HEK293 (cell line): ENCODE data around the gene IFIT5.

ENCODE experiments used
- CTCF ChIA-PET: fragments of 350-600 bp; formaldehyde crosslinking; extraction: SDS; loops from one replicate; lab custom pipeline; 2021; ENCODE audit warnings: antibody characterized with exemption; lab: Yijun Ruan, JAX
- POLR2A ChIA-PET: fragments of 300-600 bp; formaldehyde crosslinking; extraction: SDS; loops from one replicate; lab custom pipeline; 2020; ENCODE audit warnings: antibody characterized with exemption, inconsistent platforms; lab: Yijun Ruan, JAX
- H3K27ac ChIP-seq: fragments of 200-500 bp; sonication (Bioruptor generic); 2 replicates; pipeline ENCODE4 v1.5.1; 2014; ENCODE audit warnings: low read depth, low read length, control low read depth, inconsistent platforms; ENCODE audit errors: extremely low read depth
- H3K36me3 ChIP-seq, 2 experiments: fragments of 200-500 bp in 1 of 2; sonication (Bioruptor generic) in 1 of 2; 1 replicate in 1 of 2; 2 replicates in 1 of 2; pipeline ENCODE4 v1.5.1; 2014 to 2017; ENCODE audit warnings: inconsistent platforms in 2 of 2, low read length in 2 of 2; ENCODE audit not compliant: control insufficient read depth in 2 of 2, insufficient read depth in 1 of 2
- H3K4me1 ChIP-seq: fragments of 200-500 bp; sonication (Bioruptor generic); 2 replicates; pipeline ENCODE4 v1.5.1; 2014; ENCODE audit warnings: mild to moderate bottlenecking, low read length, inconsistent platforms; ENCODE audit not compliant: control insufficient read depth, insufficient read depth
- H3K4me3 ChIP-seq: 2 replicates; pipeline ENCODE4 v1.5.1; 2011; ENCODE audit warnings: low read depth, mild to moderate bottlenecking, control low read depth, low read length, moderate library complexity
- H3K9me3 ChIP-seq: fragments of 200-500 bp; sonication (Bioruptor generic); 2 replicates; pipeline ENCODE4 v1.5.1; 2014; ENCODE audit warnings: low read depth, low read length, inconsistent platforms; ENCODE audit not compliant: control insufficient read depth, insufficient read depth
- EGR2 ChIP-seq: fragments of 450-650 bp; formaldehyde crosslinking; IDR thresholded peaks from 2 replicates; pipeline ENCODE4 v1.5.1; 2016; ENCODE audit warnings: low read depth, missing biosample characterization, missing genetic modification characterization
- GFI1B ChIP-seq: fragments of 450-650 bp; formaldehyde crosslinking; IDR thresholded peaks from 2 replicates; pipeline ENCODE4 v1.5.1; 2016; ENCODE audit warnings: missing biosample characterization, missing genetic modification characterization
- GLIS2 ChIP-seq: fragments of 450-650 bp; formaldehyde crosslinking; IDR thresholded peaks from 2 replicates; pipeline ENCODE4 v1.5.1; 2016; ENCODE audit warnings: missing biosample characterization, missing genetic modification characterization
- MYNN ChIP-seq: fragments of 450-650 bp; formaldehyde crosslinking; IDR thresholded peaks from 2 replicates; pipeline ENCODE4 v1.5.1; 2016; ENCODE audit warnings: missing biosample characterization, missing genetic modification characterization, borderline replicate concordance
- OSR2 ChIP-seq: fragments of 450-650 bp; formaldehyde crosslinking; IDR thresholded peaks from 2 replicates; pipeline ENCODE4 v1.5.1; 2016; ENCODE audit warnings: missing biosample characterization, missing genetic modification characterization
- ZBTB1 ChIP-seq: fragments of 450-650 bp; formaldehyde crosslinking; IDR thresholded peaks from 2 replicates; pipeline ENCODE4 v1.5.1; 2016; ENCODE audit warnings: missing biosample characterization, missing genetic modification characterization
- ZBTB7A ChIP-seq: fragments of 450-650 bp; formaldehyde crosslinking; IDR thresholded peaks from 2 replicates; pipeline ENCODE4 v1.5.1; 2016; ENCODE audit warnings: low read depth, missing biosample characterization, missing genetic modification characterization
- ZFP41 ChIP-seq: fragments of 450-650 bp; formaldehyde crosslinking; IDR thresholded peaks from 2 replicates; pipeline ENCODE4 v1.5.1; 2016; ENCODE audit warnings: missing biosample characterization, missing genetic modification characterization, borderline replicate concordance
- ZIC2 ChIP-seq: fragments of 450-650 bp; formaldehyde crosslinking; IDR thresholded peaks from 2 replicates; pipeline ENCODE4 v1.5.1; 2016; ENCODE audit warnings: missing biosample characterization, missing genetic modification characterization
- ZNF112 ChIP-seq: fragments of 450-650 bp; formaldehyde crosslinking; IDR thresholded peaks from 2 replicates; pipeline ENCODE4 v1.5.0; 2017; ENCODE audit warnings: missing biosample characterization, missing genetic modification characterization
- ZNF138 ChIP-seq: fragments of 450-650 bp; formaldehyde crosslinking; IDR thresholded peaks from 2 replicates; pipeline ENCODE4 v1.5.1; 2016; ENCODE audit warnings: missing biosample characterization, missing genetic modification characterization, borderline replicate concordance
- ZNF140 ChIP-seq: fragments of 450-650 bp; formaldehyde crosslinking; IDR thresholded peaks from 2 replicates; pipeline ENCODE4 v1.5.1; 2016; ENCODE audit warnings: missing biosample characterization, missing genetic modification characterization
- ZNF19 ChIP-seq: fragments of 450-650 bp; formaldehyde crosslinking; IDR thresholded peaks from 2 replicates; pipeline ENCODE4; 2016; ENCODE audit warnings: missing biosample characterization, missing genetic modification characterization, low read depth
- ZNF211 ChIP-seq: fragments of 450-650 bp; formaldehyde crosslinking; IDR thresholded peaks from 2 replicates; pipeline ENCODE4 v1.5.1; 2016; ENCODE audit warnings: low read depth, missing biosample characterization, missing genetic modification characterization
- ZNF221 ChIP-seq: fragments of 450-650 bp; formaldehyde crosslinking; IDR thresholded peaks from 2 replicates; pipeline ENCODE4 v1.5.1; 2017; ENCODE audit warnings: missing biosample characterization, missing genetic modification characterization, borderline replicate concordance
- ZNF335 ChIP-seq: fragments of 450-650 bp; formaldehyde crosslinking; conservative IDR thresholded peaks from 2 replicates; pipeline ENCODE4 v1.5.1; 2016; ENCODE audit warnings: missing biosample characterization, missing genetic modification characterization
- ZNF394 ChIP-seq: fragments of 450-650 bp; formaldehyde crosslinking; IDR thresholded peaks from 2 replicates; pipeline ENCODE4 v1.5.1; 2016; ENCODE audit warnings: missing biosample characterization, missing genetic modification characterization, mild to moderate bottlenecking, moderate library complexity, borderline replicate concordance
- ZNF404 ChIP-seq: fragments of 450-650 bp; formaldehyde crosslinking; IDR thresholded peaks from 2 replicates; pipeline ENCODE4 v1.5.1; 2017; ENCODE audit warnings: missing biosample characterization, missing genetic modification characterization
- ZNF48 ChIP-seq: fragments of 450-650 bp; formaldehyde crosslinking; IDR thresholded peaks from 2 replicates; pipeline ENCODE4 v1.5.1; 2016; ENCODE audit warnings: missing biosample characterization, missing genetic modification characterization
- ZNF530 ChIP-seq: fragments of 450-650 bp; formaldehyde crosslinking; IDR thresholded peaks from 2 replicates; pipeline ENCODE4 v1.5.1; 2016; ENCODE audit warnings: low read depth, missing biosample characterization, missing genetic modification characterization
- ZNF558 ChIP-seq: fragments of 450-650 bp; formaldehyde crosslinking; IDR thresholded peaks from 2 replicates; pipeline ENCODE4 v1.5.1; 2016; ENCODE audit warnings: missing biosample characterization, missing genetic modification characterization
- ZNF560 ChIP-seq: fragments of 450-650 bp; formaldehyde crosslinking; IDR thresholded peaks from 2 replicates; pipeline ENCODE4 v1.5.1; 2017; ENCODE audit warnings: missing biosample characterization, missing genetic modification characterization, borderline replicate concordance
- ZNF658 ChIP-seq: fragments of 450-650 bp; formaldehyde crosslinking; IDR thresholded peaks from 2 replicates; pipeline ENCODE4; 2016; ENCODE audit warnings: missing biosample characterization, missing genetic modification characterization
- ZNF677 ChIP-seq: fragments of 450-650 bp; IDR thresholded peaks from 2 replicates; pipeline ENCODE4 v1.5.0; 2018; ENCODE audit warnings: missing biosample characterization, mild to moderate bottlenecking, missing genetic modification characterization, moderate library complexity
- ZNF768 ChIP-seq: fragments of 450-650 bp; formaldehyde crosslinking; IDR thresholded peaks from 2 replicates; pipeline ENCODE4 v1.5.1; 2018; ENCODE audit warnings: missing biosample characterization, mild to moderate bottlenecking, missing genetic modification characterization
- ZNF791 ChIP-seq: fragments of 450-650 bp; formaldehyde crosslinking; IDR thresholded peaks from 2 replicates; pipeline ENCODE4 v1.5.1; 2016; ENCODE audit warnings: missing biosample characterization, missing genetic modification characterization
- ZNF830 ChIP-seq: fragments of 450-650 bp; IDR thresholded peaks from 2 replicates; pipeline ENCODE4 v1.5.0; 2018; ENCODE audit warnings: missing biosample characterization, missing genetic modification characterization, low read depth, mild to moderate bottlenecking, moderate library complexity
- TF ChIP-seq, protein P1 (sequence below): fragments of 450-650 bp; formaldehyde crosslinking; IDR thresholded peaks from 2 replicates; pipeline ENCODE4 v1.5.1; 2016; ENCODE audit warnings: missing biosample characterization, missing genetic modification characterization

IFIT5 gene

DNA sequence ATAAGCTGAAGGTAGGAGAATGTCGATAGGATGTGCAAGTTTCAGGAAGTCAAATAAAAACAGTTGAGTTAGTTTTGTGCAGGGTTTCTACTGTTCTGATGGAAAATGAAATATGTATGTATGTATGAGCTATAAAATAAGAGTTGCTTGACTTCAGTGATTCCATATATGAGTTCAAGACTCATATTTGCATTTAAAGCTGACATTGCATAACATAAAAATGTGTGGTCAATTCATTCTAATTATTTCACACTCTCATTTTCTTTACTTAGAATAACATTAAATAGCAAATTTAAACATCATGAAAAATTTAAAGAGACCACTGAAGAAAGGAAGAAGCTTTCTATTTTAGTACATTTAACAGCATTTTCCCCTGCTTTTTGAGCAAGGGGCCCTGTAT lies 37.8 kb downstream of the IFIT5 start:
- TF ChIP-seq ZNF558 (no peak), GFI1B (no peak), ZNF404 (no peak), ZBTB1 (tag by site-specific recombination) (no peak), OSR2 (tag by site-specific recombination) (no peak)
- CTCF ChIA-PET = interaction anchor here (0.5 to 1.6 kb wide), 3 partner anchors 14 to 1427 kb away, joined by 3 to 4 read pairs (median 4); no protein-coding TSS in a partner anchor
- POLR2A ChIA-PET = no interaction called here
- Histone ChIP-seq H3K4me1 (no peaks in the 10 kb centered on the region), H3K9me3 (no peaks in the 10 kb centered on the region), H3K36me3 (no peaks in the 10 kb centered on the region), H3K27ac (no peak overlapping the region), H3K4me3 (no peak overlapping the region)

DNA sequence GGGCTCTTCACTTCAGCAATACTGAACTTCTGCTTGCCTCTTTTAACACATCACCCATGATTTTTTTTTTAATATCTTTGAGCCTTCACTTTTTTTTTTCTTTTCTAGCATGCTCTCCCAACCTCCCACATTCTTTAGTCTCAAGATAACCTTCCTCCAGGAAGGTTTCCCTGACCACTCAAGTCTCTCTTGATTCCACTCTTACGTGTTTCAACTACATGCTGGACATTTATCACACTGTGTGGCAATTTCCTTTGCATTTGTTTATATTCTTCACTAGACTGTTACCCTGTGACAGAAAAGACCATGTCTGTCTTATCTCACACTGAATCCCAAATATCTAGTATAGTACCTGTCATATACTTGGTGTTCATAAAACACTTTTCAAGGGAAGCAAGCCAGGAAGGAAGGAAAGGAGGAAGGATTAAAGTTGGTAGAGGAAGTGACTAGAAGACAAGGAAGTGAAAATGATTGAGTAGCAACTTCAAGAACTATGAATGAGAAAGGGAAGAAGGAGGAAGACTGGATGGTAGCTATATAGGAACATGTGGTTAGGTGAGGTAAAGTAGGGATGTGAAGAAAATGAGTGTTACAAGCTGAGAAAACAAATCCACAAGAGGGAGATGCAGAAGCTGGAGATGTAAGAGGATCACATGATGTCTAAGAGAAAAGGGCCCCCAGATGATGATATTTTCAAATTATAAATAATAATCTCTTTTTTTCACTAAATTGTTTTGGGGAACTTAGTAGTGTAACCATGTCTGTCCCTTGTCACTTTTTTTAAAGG lies 40.4 kb downstream of the IFIT5 start:
- no peak overlapping the region for H3K4me3 ChIP-seq
- H3K9me3 ChIP-seq = no peaks in the 10 kb centered on the region
- CTCF ChIA-PET = interaction anchor here (0.6 kb wide), 1 partner anchor 705 kb away, joined by 3 read pairs; no protein-coding TSS in a partner anchor
- H3K4me1 ChIP-seq = no peaks in the 10 kb centered on the region
- POLR2A ChIA-PET = no interaction called here
- H3K27ac ChIP-seq = no peak overlapping the region
- no peaks in the 10 kb centered on the region for H3K36me3 ChIP-seq
- no peak for TF ChIP-seq ZFP41 (tag by site-specific recombination)
- TF ChIP-seq ZNF768 = no peak
- TF ChIP-seq ZNF19 = no peak
- TF ChIP-seq, protein P1, sequence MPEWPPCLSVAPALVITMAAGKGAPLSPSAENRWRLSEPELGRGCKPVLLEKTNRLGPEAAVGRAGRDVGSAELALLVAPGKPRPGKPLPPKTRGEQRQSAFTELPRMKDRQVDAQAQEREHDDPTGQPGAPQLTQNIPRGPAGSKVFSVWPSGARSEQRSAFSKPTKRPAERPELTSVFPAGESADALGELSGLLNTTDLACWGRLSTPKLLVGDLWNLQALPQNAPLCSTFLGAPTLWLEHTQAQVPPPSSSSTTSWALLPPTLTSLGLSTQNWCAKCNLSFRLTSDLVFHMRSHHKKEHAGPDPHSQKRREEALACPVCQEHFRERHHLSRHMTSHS (tag by site-specific recombination) = no peak
- no peak for TF ChIP-seq ZNF677
- TF ChIP-seq ZNF791 (tag by site-specific recombination) = no peak
- no peak for TF ChIP-seq ZBTB1 (tag by site-specific recombination)
- TF ChIP-seq, all 188 proteins: peak for 0

DNA sequence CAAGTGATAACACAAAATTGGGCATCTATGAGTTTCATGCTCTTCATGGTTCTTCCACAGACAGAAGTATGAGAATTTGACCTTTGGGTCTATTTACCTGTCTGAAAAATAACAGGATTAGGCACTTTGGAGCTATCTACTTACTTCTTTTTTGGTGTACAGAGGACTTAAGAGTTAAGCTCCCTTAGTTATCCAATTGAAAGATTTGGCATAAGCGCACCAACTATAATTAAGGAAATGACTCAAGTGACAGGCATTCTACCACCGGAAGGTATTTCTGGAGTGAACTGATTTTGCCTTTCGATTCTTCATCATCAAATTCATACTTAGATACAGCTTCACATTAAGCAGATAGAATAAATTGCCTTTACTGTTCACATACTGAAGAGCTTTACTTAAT lies 43.9 kb downstream of the IFIT5 start:
- no peaks in the 10 kb centered on the region for H3K4me1 ChIP-seq
- ChIA-PET POLR2A (no interaction called here), CTCF (interaction anchor here (0.7 kb wide), 2 partner anchors 259 to 877 kb away, joined by 3 read pairs; no protein-coding TSS in a partner anchor)
- no peak for TF ChIP-seq ZNF48 (tag by site-specific recombination)
- TF ChIP-seq ZNF658 (tag by site-specific recombination) = no peak
- no peak for TF ChIP-seq ZNF211 (tag by site-specific recombination)
- TF ChIP-seq ZNF112 (tag by site-specific recombination) = no peak
- TF ChIP-seq ZBTB7A = no peak
- no peak overlapping the region for H3K27ac ChIP-seq
- no peaks in the 10 kb centered on the region for H3K9me3 ChIP-seq
- H3K4me3 ChIP-seq = no peak overlapping the region
- no peaks in the 10 kb centered on the region for H3K36me3 ChIP-seq

DNA sequence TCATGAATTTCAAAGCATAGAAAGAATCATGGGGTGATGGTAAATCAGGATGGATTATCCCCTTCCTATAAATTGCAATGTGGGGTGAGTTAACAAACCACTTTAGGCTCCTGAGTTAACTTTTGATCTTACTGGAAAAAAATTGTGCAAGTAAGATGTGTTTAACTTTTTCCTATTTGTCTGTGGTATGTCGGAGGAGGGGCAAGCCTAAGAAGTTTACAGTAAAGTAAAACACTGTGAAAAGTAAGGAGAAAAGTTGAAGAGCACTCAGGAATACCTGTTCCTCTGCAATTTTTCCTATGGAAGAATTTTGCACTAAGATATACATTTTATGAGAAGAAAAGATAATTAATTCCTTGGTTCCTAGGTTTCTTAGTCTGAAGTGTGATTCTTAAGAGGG lies 44.4 kb downstream of the IFIT5 start:
- Histone ChIP-seq H3K9me3 (no peaks in the 10 kb centered on the region), H3K36me3 (no peaks in the 10 kb centered on the region), H3K27ac (no peak overlapping the region), H3K4me1 (no peaks in the 10 kb centered on the region), H3K4me3 (no peak overlapping the region)
- CTCF ChIA-PET = interaction anchor here (0.6 to 0.7 kb wide), 3 partner anchors 8 to 878 kb away, joined by 3 read pairs; no protein-coding TSS in a partner anchor
- TF ChIP-seq ZNF138 (tag by site-specific recombination) = no peak
- no peak for TF ChIP-seq ZIC2
- no peak for TF ChIP-seq ZNF404
- no peak for TF ChIP-seq ZNF140
- no peak for TF ChIP-seq ZNF335
- no peak for TF ChIP-seq ZNF394 (tag by site-specific recombination)
- TF ChIP-seq ZNF560 (tag by site-specific recombination) = no peak
- no peak for TF ChIP-seq ZNF530 (tag by site-specific recombination)
- no peak for TF ChIP-seq ZBTB1 (tag by site-specific recombination)
- no peak for TF ChIP-seq ZNF221
- TF ChIP-seq ZNF830 (tag by site-specific recombination) = no peak
- no peak for TF ChIP-seq EGR2 (tag by site-specific recombination)
- TF ChIP-seq MYNN (tag by site-specific recombination) = no peak
- no peak for TF ChIP-seq GLIS2 (tag by site-specific recombination)
- POLR2A ChIA-PET = no interaction called here
